Measurements from ENCODE around the gene KCNIP1.

KCNIP1 gene

DNA sequence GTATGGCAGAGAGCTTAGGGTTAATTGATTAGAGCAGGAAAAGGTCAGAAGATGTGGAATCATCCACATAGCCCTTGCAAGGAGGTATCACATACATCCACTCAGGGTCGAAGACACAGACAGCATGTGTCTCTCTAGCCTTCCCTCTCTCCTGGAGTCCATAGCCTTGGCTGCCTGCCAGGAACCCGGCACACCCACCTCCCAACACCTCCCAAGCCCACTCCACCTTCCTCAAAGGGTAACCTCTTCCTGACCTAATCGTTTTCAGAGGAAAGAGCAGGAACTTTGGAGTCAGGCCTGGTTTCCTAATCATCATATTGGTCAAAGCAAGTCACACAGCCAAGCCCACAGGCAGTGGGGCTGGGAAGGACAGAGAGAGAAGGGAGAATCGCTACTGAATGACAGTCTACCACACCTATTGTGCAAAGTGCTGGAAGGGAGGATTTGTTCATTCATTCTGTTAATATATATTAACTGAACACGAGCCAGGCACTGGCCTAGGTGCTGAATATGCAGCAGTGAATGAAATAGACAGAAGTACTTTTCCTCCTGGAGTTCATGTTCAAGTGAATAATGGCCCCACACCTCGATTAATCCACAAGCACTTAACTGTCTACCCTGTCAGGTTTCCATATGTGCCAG lies 107.8 kb downstream of the KCNIP1 start:
- Mint-ChIP-seq H3K27me3 (peaks cover 42% of the 10 kb centered on the region), H3K9me3 (no peaks in the 10 kb centered on the region), H3K36me3 (no peaks in the 10 kb centered on the region), H3K4me1 (no peaks in the 10 kb centered on the region), H3K4me3 (no peak overlapping the region), H3K27ac (no peak overlapping the region)
- CTCF ChIA-PET, result interaction anchor here (1.6 kb wide), 1 partner anchor 13 kb away, joined by 3 read pairs; no protein-coding TSS in a partner anchor
- DNase-seq, result no peak

DNA sequence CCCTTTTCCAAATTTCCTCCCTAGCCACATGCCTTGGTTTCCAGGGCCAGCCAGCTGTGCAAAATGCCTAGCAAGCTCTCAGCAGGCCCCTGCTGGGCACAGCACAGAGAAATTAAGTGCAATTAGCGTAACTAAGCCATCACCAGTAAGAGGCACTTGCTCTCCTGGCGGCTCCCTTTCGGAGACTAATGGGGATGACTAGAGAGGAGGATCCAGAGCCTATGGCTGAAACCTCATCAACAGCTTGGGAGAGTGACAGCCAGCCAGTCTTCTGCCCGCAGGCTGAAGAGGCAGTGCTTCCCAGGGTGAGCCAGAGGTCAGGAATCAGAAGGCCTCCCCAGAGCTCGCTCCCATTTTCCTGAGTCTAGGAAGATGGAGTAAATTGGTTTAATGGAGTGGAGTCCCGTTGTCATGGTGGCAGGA lies 108.4 kb downstream of the KCNIP1 start:
- Mint-ChIP-seq H3K4me1 (no peaks in the 10 kb centered on the region), H3K36me3 (no peaks in the 10 kb centered on the region), H3K4me3 (no peak overlapping the region), H3K9me3 (no peaks in the 10 kb centered on the region), H3K27me3 (peaks cover 38% of the 10 kb centered on the region), H3K27ac (no peak overlapping the region)
- no peak for DNase-seq
- CTCF ChIA-PET, result interaction anchor here (3.8 kb wide), 1 partner anchor 9 kb away, joined by 15 read pairs; no protein-coding TSS in a partner anchor

DNA sequence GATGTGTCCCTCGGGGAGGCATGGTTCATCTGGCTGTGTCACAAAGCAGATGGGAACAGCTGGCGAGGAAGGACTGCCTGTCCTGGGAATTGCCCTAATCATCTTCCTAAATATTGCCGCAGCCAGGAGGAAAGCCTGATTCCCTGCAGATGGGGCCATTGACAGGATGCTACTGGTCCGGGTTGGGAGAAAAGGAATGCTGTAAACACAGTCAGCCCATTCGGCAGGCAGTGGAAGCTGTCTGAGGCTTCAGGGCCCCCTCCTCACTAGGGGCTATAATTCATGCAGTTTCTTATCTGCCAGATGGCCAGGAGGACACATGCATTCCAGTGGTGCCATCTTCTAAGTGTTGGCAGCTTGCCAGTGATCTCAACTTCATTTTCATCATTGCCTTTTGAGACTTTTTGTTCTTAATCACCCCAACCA lies 110.3 kb downstream of the KCNIP1 start:
- H3K4me1 Mint-ChIP-seq, result peaks cover 6% of the 10 kb centered on the region
- H3K36me3 Mint-ChIP-seq, result no peaks in the 10 kb centered on the region
- CTCF ChIA-PET, result interaction anchor here (1.6 to 3.8 kb wide), 3 partner anchors 10 to 179 kb away, joined by 5 to 18 read pairs (median 15); no protein-coding TSS in a partner anchor
- DNase-seq, result no peak
- no peak overlapping the region for H3K4me3 Mint-ChIP-seq
- H3K27me3 Mint-ChIP-seq, result peaks cover 38% of the 10 kb centered on the region
- no peak overlapping the region for H3K27ac Mint-ChIP-seq
- no peaks in the 10 kb centered on the region for H3K9me3 Mint-ChIP-seq

DNA sequence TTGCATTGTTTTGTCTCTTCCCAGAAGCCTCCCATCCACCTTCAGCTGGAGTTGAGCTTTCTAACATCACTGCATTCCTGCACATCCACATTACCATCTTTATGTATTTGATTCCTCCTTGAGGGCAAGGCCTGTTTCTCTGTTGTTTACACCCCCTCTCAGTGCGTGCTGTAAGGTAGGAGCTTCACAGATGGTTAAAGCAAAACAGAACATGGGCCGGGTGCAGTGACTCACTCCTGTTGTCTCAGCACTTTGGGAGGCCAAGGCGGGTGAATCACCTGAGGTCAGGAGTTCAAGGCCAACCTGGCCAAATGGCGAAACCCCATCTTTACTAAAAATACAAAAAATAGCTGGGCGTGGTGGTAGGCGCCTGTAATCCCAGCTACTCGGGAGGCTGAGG lies 110.9 kb downstream of the KCNIP1 start:
- no peaks in the 10 kb centered on the region for H3K9me3 Mint-ChIP-seq
- H3K36me3 Mint-ChIP-seq, result no peaks in the 10 kb centered on the region
- peaks cover 6% of the 10 kb centered on the region for H3K4me1 Mint-ChIP-seq
- no peak overlapping the region for H3K4me3 Mint-ChIP-seq
- DNase-seq, result no peak
- no peak overlapping the region for H3K27ac Mint-ChIP-seq
- CTCF ChIA-PET, result interaction anchor here (3.4 to 3.8 kb wide), 2 partner anchors 12 to 180 kb away, joined by 15 to 18 read pairs; no protein-coding TSS in a partner anchor
- peaks cover 42% of the 10 kb centered on the region for H3K27me3 Mint-ChIP-seq

DNA sequence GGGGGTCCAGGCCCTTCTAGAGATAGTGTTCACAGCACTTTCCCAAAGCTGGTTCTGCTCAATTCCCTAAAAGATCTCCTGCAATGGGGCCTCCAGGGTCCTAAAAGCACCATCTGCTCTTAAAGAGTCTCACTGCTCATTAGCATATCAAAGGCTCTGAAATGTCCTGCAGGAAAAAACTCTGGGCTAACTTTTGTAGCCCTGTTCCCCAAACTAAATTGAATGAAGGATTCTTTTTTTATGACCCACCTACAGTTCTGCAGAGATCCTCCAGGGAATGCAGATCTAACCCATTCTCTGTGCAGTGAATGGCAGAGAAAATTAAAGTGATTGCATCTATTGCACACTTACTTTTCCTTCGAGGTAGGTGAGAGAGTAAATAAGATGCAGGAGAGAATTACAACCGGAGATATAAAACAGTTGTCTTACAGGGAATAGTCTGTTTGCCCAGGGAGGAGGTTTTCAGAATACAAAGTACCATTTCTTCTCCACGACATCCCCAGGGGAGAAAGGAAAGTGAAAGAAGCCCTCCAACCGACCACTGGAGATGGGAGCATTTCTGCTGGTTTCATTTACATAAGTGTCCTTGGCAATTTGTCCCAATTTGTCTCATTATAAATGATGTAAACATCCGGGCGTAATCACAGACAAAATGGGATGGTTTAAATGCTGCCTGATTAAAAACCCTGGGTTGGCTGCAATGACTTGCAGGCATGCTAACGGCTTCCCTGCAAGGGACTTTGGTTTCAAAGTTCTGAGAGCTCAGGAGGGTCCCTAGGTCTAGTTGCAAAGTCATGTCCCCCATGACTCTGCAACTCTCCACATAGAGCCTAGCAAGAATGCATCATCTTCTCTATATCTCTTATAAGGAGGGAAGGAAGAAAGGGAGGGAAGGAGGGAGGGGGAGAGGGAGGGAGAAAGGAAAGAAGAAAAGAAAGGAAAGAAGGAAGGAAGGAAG lies 114.0 kb downstream of the KCNIP1 start:
- CTCF ChIA-PET, result interaction anchor here (1.0 to 1.9 kb wide), 2 partner anchors 13 to 15 kb away, joined by 3 to 6 read pairs; no protein-coding TSS in a partner anchor

DNA sequence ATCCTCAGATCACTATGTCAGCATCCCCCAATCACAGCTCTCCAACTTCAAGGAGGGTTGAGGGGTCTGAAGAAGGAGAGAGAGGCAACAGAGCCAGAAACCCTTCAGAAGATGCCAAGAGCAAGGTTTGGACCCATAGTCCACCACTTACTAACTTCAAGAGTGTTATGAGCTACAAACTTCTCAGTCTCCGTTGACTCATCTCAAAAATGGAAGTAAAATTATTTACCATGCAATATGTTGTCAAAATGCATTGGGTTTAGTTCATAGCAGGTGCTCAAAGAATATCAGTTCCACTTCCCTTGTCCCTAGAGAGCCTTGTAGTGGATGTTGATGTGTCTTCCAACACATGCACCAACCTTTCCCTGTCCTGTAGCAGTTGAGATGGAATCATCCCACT lies 116.0 kb downstream of the KCNIP1 start:
- Mint-ChIP-seq H3K27ac (no peak overlapping the region), H3K4me1 (peaks cover 6% of the 10 kb centered on the region), H3K36me3 (no peaks in the 10 kb centered on the region), H3K9me3 (no peaks in the 10 kb centered on the region), H3K27me3 (peaks cover 43% of the 10 kb centered on the region), H3K4me3 (no peak overlapping the region)
- no peak for DNase-seq
- CTCF ChIA-PET, result interaction anchor here (0.7 to 1.9 kb wide), 3 partner anchors 11 to 394 kb away, joined by 3 to 6 read pairs (median 4); no protein-coding TSS in a partner anchor

More for the DNA sequence above, 114.0 kb downstream of the KCNIP1 start:
- Mint-ChIP-seq H3K27me3 (peaks cover 37% of the 10 kb centered on the region), H3K36me3 (no peaks in the 10 kb centered on the region), H3K9me3 (no peaks in the 10 kb centered on the region), H3K27ac (no peak overlapping the region), H3K4me3 (no peak overlapping the region), H3K4me1 (peaks cover 6% of the 10 kb centered on the region)
- DNase-seq, result no peak

DNA sequence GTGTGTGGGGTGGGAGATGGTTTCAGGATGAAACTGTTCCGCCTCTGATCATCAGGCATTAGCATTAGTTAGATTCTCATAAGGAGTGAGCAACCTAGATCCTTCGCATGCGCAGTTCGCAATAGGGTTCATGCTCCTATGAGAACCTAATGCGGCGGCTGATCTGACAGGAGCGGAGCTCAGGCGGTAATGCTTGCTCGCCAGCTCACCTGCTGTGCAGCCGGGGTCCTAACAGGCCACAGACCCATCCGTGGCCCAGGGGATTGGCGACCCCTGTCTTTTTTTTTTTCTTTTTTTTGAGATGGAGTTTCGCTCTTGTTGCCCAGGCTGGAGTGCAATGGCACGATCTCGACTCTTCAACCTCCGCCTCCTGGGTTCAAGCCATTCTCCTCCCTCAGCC lies 119.1 kb downstream of the KCNIP1 start:
- Mint-ChIP-seq H3K9me3 (no peaks in the 10 kb centered on the region), H3K27me3 (peaks cover 36% of the 10 kb centered on the region), H3K4me1 (peaks cover 2% of the 10 kb centered on the region), H3K4me3 (no peak overlapping the region), H3K36me3 (no peaks in the 10 kb centered on the region), H3K27ac (no peak overlapping the region)
- no peak for DNase-seq
- CTCF ChIA-PET, result interaction anchor here (1.0 to 6.6 kb wide), 5 partner anchors 11 to 187 kb away, joined by 3 to 67 read pairs (median 4); no protein-coding TSS in a partner anchor

DNA sequence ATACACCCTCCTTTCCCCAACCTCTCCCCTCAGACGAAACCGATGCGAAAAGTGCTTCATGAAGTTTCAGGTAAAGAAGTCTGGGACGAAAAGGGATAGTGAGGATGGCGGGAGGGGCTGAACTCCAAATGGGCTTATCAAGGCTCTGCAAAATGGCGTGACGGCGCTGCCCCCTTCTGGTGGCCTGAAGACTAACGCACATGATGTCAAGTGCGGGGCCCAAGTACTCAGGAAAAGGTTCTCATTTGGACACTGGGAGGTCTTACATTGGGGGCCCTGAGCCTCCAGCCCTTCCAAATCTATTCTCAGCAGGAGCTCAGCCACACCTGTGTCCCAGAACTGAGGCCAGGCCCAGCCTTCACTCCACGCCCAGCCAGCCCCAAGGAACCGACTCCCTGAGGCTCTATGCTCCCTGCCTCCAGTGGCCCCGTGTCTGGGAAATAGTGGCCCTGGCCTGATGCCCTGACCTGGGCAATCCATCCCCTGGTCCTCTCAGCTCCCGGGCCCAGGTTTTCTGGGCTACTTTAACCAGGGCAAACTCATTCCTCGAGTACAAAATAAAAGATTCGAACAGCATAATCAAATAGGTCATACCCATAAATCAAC lies 119.9 kb downstream of the KCNIP1 start:
- Mint-ChIP-seq H3K4me3 (no peak overlapping the region), H3K27me3 (peaks cover 33% of the 10 kb centered on the region), H3K4me1 (no peaks in the 10 kb centered on the region), H3K36me3 (no peaks in the 10 kb centered on the region), H3K27ac (no peak overlapping the region), H3K9me3 (no peaks in the 10 kb centered on the region)
- peak; percentile 51 for DNase-seq
- CTCF ChIA-PET, result interaction anchor here (1.2 to 6.6 kb wide), 6 partner anchors 10 to 188 kb away, joined by 3 to 67 read pairs (median 5); no protein-coding TSS in a partner anchor

DNA sequence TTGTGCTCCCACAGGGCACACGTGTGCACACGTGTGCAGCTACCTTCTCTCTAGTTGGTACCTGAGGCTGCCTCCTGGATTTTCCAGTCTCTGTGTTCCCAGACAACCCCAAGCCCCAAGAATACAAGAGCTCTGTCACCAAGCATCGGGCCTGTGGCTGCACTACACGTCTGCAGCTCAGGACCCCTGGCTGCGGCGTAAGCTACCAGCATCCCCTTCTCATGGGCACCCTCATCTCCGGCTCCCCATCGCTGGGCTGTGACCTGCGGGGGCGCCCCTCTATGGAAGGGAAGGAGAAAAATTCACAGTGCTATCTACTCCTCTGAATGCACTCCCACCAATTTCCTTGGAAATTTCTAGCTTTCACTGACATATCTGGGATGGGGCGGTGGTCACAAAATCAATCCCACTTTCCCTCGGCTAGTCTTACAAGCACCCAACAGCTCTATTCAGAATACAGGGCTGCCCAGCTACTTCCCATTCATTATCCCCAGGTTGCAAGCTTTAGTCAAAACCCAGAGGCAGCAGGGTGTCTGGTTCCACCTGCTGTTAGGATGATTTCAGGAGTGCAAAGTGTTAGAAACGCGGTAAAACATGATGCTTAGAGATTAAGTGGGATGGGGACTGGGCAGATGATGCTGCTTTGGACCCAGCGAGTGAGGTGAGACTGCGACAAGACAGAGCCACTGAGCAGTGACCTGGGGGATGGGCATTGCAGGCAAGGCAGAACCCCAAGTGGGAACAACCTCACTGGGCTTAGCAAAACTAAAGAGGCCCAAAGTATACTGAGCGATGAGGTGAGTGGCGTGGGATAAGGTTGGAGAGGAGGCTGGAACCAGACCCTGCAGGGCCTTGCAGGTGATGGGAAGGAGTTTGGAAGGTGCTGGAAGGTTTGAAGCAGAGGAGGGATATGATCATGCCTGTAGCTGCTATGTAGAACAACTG lies 121.7 kb downstream of the KCNIP1 start:
- DNase-seq, result no peak
- Mint-ChIP-seq H3K27ac (no peak overlapping the region), H3K9me3 (no peaks in the 10 kb centered on the region), H3K27me3 (peaks cover 30% of the 10 kb centered on the region), H3K4me3 (no peak overlapping the region), H3K36me3 (no peaks in the 10 kb centered on the region), H3K4me1 (no peaks in the 10 kb centered on the region)
- CTCF ChIA-PET, result interaction anchor here (1.0 to 6.6 kb wide), 10 partner anchors 9 to 199 kb away, joined by 3 to 67 read pairs (median 4); no protein-coding TSS in a partner anchor

DNA sequence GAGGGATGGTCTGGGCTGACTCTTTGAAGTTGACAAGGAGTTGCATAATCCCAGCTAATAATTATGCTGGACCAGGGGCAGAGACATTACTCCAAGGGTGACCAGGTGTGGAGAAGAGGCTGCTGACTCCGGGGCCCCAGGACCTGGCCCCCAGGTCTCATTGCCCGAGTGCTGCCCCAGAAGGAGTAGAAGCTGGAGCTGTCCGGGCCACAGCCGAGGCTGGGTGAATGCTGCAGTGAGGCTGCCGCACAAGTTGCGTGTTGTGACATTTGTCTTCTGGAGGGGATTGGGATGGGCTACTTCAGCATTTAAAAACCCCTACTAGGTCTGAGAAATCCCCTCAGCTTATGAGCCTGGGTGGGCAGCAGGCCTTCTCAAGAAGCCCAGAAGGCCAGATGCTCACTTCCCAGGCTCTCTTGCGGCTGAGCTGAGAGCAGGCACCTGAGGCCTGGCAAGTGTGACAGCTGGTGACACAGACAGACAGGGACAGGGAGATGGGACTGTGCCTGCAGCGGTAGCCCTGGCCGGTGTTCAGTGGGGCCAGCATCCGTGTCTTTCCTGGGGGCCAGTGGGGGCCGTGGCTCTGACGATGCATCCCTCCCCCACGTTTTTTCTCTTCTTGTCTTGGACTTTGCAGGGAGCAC lies 122.8 kb downstream of the KCNIP1 start:
- H3K27me3 Mint-ChIP-seq, result peaks cover 31% of the 10 kb centered on the region
- H3K9me3 Mint-ChIP-seq, result no peaks in the 10 kb centered on the region
- no peaks in the 10 kb centered on the region for H3K4me1 Mint-ChIP-seq
- CTCF ChIA-PET, result interaction anchor here (0.8 to 6.6 kb wide), 7 partner anchors 8 to 205 kb away, joined by 3 to 67 read pairs (median 4); no protein-coding TSS in a partner anchor
- no peak overlapping the region for H3K27ac Mint-ChIP-seq
- DNase-seq, result no peak
- H3K36me3 Mint-ChIP-seq, result no peaks in the 10 kb centered on the region
- no peak overlapping the region for H3K4me3 Mint-ChIP-seq

DNA sequence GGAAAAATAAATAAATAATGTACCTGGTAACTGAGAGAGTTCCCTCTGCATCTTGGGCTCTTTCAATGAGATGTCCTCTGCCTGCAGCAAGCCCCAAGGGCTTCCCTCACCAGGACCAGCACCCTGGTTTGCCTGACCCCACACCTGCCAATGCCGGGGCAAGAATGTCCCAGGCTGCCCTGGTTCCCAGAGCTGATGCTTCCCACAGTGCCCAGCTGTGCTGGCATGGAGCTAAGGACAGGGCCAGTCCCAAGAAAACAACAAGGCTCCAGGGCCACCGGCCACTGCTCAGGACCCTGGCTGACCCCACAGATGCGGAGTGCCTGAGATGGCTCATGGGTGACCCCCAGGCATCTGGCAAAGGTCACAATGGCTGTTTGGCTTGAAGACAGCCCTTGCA lies 123.5 kb downstream of the KCNIP1 start:
- no peaks in the 10 kb centered on the region for H3K4me1 Mint-ChIP-seq
- no peaks in the 10 kb centered on the region for H3K9me3 Mint-ChIP-seq
- no peak for DNase-seq
- H3K27ac Mint-ChIP-seq, result no peak overlapping the region
- H3K36me3 Mint-ChIP-seq, result no peaks in the 10 kb centered on the region
- CTCF ChIA-PET, result interaction anchor here (0.8 kb wide), 1 partner anchor 206 kb away, joined by 3 read pairs; no protein-coding TSS in a partner anchor
- peaks cover 38% of the 10 kb centered on the region for H3K27me3 Mint-ChIP-seq
- no peak overlapping the region for H3K4me3 Mint-ChIP-seq

DNA sequence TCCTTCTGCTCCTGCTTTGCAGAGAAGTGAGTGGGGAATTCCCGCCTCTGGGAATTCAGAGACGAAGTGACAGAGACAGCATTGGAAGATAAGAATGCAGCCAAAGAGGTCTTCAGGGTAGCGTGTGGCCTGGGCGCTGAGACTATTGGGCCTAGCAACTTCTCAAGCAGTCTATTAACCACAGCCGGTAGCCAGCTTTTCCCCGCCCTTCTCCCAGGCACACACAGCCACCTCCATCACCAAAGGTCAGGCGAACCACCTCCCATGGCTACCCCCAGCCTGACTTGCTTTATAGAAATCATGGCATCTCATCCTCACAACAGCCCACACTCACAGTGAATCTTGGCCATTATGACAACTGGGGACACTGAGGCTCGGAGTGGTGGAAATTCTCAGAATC lies 124.2 kb downstream of the KCNIP1 start:
- no peak for DNase-seq
- CTCF ChIA-PET, result no interaction called here
- no peaks in the 10 kb centered on the region for H3K9me3 Mint-ChIP-seq
- no peaks in the 10 kb centered on the region for H3K36me3 Mint-ChIP-seq
- no peak overlapping the region for H3K27ac Mint-ChIP-seq
- no peak overlapping the region for H3K4me3 Mint-ChIP-seq
- peaks cover 36% of the 10 kb centered on the region for H3K27me3 Mint-ChIP-seq
- peaks cover 2% of the 10 kb centered on the region for H3K4me1 Mint-ChIP-seq

Data from activated naive CD4-positive, alpha-beta T cell treated with anti-CD3 and anti-CD28 coated beads, Interleukin-2, amount 10 ng/mL, durations not matched to agents 7 days and 5 days (primary cell).